ENCODE results near the gene ZNF827. TPM values are rescaled to one million over a fixed set of nuclear protein-coding genes. Genes with fewer than 3 reads are reported as not detected.

The ZNF827 gene
- total and polyA plus RNA-seq, 4 experiments from 2014 or later: 1.4 to 27.3 (median 14.0) TPM

DNA sequence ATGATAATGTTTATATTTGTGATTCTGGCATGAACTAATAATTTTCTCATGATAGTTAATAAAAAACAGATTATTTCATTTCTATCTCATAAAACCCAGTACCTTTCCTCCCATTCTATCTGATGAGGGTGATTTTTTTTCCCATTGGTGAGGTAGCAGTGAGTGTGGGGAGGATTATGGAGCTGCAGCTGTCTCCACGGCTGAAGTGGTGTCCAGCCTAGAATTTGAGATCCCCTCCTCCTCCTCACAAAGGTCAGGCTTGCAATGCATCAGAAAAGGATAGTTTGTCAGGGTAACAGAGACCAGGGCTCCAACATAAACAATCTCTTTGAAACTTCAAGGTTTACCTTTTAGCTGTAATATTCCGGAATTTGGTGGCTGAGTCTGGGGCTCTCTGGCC lies 197.8 kb downstream of the ZNF827 start:
- Histone ChIP-seq H3K27me3 (ENCODE audit: insufficient read depth, low read length) (no peaks in the 10 kb centered on the region), H3K36me3 (ENCODE audit: insufficient read depth, low read length) (no peaks in the 10 kb centered on the region), H3K9me3 (ENCODE audit: control insufficient read depth in 1 of 2, low read length in 2 of 2) (no peaks in the 10 kb centered on the region), H3K4me1 (ENCODE audit: insufficient read depth, low read length) (no peaks in the 10 kb centered on the region), H3K27ac (ENCODE audit: low read depth, low read length) (no peak overlapping the region), H3K4me3 (ENCODE audit: low read length in 2 of 2) (no peak overlapping the region)
- ChIA-PET CTCF (ENCODE audit: partially characterized antibody) (no interaction called here), POLR2A (ENCODE audit: partially characterized antibody) (no interaction called here)
- intact Hi-C loops (cut with micrococcal nuclease): no loop called here
- Mint-ChIP-seq H3K4me3 (no peak overlapping the region), H3K36me3 (no peaks in the 10 kb centered on the region), H3K27ac (no peak overlapping the region), H3K27me3 (peaks cover 3 to 7% of the 10 kb centered on the region in 2 donors), H3K4me1 (peaks cover 0 to under 1% (median 0%) of the 10 kb centered on the region in 4 donors), H3K9me3 (peaks cover 0 to 5% (median 0%) of the 10 kb centered on the region in 8 donors)
- DNase-seq: no peak

- Histone ChIP-seq H3K27me3 (ENCODE audit: insufficient read depth, low read length) (no peaks in the 10 kb centered on the region), H3K4me3 (ENCODE audit: low read length in 2 of 2) (no peak overlapping the region), H3K9me3 (ENCODE audit: control insufficient read depth in 1 of 2, low read length in 2 of 2) (no peaks in the 10 kb centered on the region), H3K27ac (ENCODE audit: low read depth, low read length) (no peak overlapping the region), H3K4me1 (ENCODE audit: insufficient read depth, low read length) (no peaks in the 10 kb centered on the region), H3K36me3 (ENCODE audit: insufficient read depth, low read length) (no peaks in the 10 kb centered on the region)
- H3K4me3 Mint-ChIP-seq: no peak overlapping the region
- DNase-seq: no peak
- no peak overlapping the region for H3K27ac Mint-ChIP-seq
- no peaks in the 10 kb centered on the region for H3K36me3 Mint-ChIP-seq
- intact Hi-C loops (cut with micrococcal nuclease): loop anchor here (10.0 kb wide), 2 partner anchors 435 to 565 kb away; partner anchors contain the start of gene LSM6
- ChIA-PET POLR2A (ENCODE audit: partially characterized antibody) (no interaction called here), CTCF (ENCODE audit: partially characterized antibody) (no interaction called here)
- H3K27me3 Mint-ChIP-seq: peaks cover 2 to 3% of the 10 kb centered on the region in 2 donors
- no peaks in the 10 kb centered on the region for H3K9me3 Mint-ChIP-seq
- H3K4me1 Mint-ChIP-seq: peaks cover 0 to 8% (median 0%) of the 10 kb centered on the region in 4 donors
These were observed 198.8 kb downstream of the ZNF827 start for GRCh38 chr4:145739845-145740244.

DNA sequence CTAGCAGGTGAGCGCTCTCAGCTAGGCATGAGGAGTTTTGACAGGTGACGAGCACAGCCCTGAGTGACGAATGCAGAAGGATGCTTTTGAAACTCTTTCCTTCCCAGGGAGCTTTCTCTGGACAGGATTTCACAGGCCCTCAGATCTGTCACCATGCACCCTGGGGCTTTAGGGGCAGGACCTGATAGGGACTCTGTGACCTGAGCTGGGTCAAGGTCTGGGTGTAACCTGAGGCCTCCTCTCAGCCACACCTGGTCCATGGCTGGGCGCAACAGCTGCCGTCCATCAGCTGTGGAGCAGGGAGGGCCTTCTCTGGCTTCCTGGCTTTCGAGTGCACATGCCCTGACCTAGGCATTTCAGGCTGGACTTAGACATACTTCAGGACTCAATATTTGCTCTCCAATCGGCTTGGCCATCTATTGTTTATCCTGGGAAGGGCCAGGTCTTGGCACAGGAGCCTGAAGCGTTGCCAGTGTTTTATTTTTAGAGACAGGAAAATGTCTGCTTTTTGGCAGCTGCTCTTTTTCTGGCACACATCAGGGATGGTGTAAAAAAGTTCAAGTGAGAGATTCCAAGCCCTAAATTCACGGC lies 202.3 kb downstream of the ZNF827 start:
- peaks cover 4 to 31% (median 10%) of the 10 kb centered on the region in 4 donors for H3K4me1 Mint-ChIP-seq
- H3K9me3 ChIP-seq (ENCODE audit: control insufficient read depth in 1 of 2, low read length in 2 of 2): no peaks in the 10 kb centered on the region
- H3K4me3 Mint-ChIP-seq: no peak overlapping the region
- H3K27ac Mint-ChIP-seq: no peak overlapping the region
- H3K27me3 Mint-ChIP-seq: no peaks in the 10 kb centered on the region
- peaks cover 5% of the 10 kb centered on the region for H3K4me1 ChIP-seq (ENCODE audit: insufficient read depth, low read length)
- H3K4me3 ChIP-seq (ENCODE audit: low read length in 2 of 2): no peak overlapping the region
- H3K27me3 ChIP-seq (ENCODE audit: insufficient read depth, low read length): no peaks in the 10 kb centered on the region
- no peaks in the 10 kb centered on the region for H3K36me3 Mint-ChIP-seq
- CTCF ChIA-PET (ENCODE audit: partially characterized antibody): no interaction called here
- no peaks in the 10 kb centered on the region for H3K36me3 ChIP-seq (ENCODE audit: insufficient read depth, low read length)
- no peak overlapping the region for H3K27ac ChIP-seq (ENCODE audit: low read depth, low read length)
- POLR2A ChIA-PET (ENCODE audit: partially characterized antibody): no interaction called here
- no peak for DNase-seq
- intact Hi-C loops (cut with micrococcal nuclease): loop anchor here (10.0 kb wide), 2 partner anchors 438 to 562 kb away; partner anchors contain the start of gene LSM6
- no peaks in the 10 kb centered on the region for H3K9me3 Mint-ChIP-seq

DNA sequence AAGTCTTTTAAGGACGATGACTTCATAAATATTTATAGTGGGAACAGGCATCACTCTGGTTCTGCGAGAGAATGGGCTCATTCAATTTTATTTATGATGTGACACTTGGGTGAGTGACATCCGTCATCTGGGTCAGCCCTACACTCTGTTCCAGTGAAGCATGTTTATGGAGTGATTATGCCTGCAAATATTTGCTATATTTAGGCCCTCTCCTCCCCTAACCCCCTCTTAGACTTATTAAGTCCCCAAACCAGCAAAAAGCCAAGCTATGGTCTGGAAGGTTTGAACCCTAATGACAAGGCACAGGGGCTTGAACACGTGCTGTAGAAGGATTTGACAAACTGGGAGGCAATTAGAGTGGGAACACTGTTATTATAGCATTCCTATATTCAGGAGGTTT lies 202.8 kb downstream of the ZNF827 start:
- Mint-ChIP-seq H3K27me3 (peaks cover 2 to 4% of the 10 kb centered on the region in 2 donors), H3K9me3 (no peaks in the 10 kb centered on the region), H3K4me3 (no peak overlapping the region), H3K27ac (peak overlapping the region in 1 of 7 donors; percentile 71), H3K4me1 (peaks cover 4 to 31% (median 10%) of the 10 kb centered on the region in 4 donors), H3K36me3 (no peaks in the 10 kb centered on the region)
- Histone ChIP-seq H3K36me3 (ENCODE audit: insufficient read depth, low read length) (no peaks in the 10 kb centered on the region), H3K27me3 (ENCODE audit: insufficient read depth, low read length) (no peaks in the 10 kb centered on the region), H3K9me3 (ENCODE audit: control insufficient read depth in 1 of 2, low read length in 2 of 2) (no peaks in the 10 kb centered on the region), H3K27ac (ENCODE audit: low read depth, low read length) (no peak overlapping the region), H3K4me1 (ENCODE audit: insufficient read depth, low read length) (peaks cover 5% of the 10 kb centered on the region), H3K4me3 (ENCODE audit: low read length in 2 of 2) (no peak overlapping the region)
- CTCF ChIA-PET (ENCODE audit: partially characterized antibody): no interaction called here
- intact Hi-C loops (cut with micrococcal nuclease): loop anchor here (10.0 kb wide), 2 partner anchors 439 to 561 kb away; partner anchors contain the start of gene LSM6
- POLR2A ChIA-PET (ENCODE audit: partially characterized antibody): no interaction called here
- DNase-seq: no peak

DNA sequence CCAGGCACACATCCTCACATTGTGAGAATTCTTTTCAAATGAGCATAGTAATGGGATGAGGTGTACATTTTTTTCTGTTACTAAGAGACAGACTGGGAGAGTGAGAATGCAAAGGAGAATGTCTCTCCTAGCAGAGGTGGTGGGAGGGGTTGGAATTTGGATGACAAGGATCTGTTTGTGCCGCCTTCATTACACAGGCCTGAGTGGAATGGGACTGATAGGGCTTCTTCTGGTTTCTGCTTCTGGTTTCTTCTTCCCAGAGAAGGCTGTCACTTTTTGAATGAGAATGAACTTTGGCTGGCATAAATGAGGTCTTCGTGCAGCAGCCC lies 203.3 kb downstream of the ZNF827 start:
- Mint-ChIP-seq H3K9me3 (no peaks in the 10 kb centered on the region), H3K36me3 (no peaks in the 10 kb centered on the region), H3K4me3 (no peak overlapping the region), H3K27me3 (peaks cover 2 to 7% of the 10 kb centered on the region in 2 donors), H3K4me1 (peaks cover 4 to 31% (median 10%) of the 10 kb centered on the region in 4 donors), H3K27ac (peak overlapping the region in 4 of 7 donors; percentile 8 to 43 (median 12))
- H3K4me3 ChIP-seq (ENCODE audit: low read length in 2 of 2): no peak overlapping the region
- H3K9me3 ChIP-seq (ENCODE audit: control insufficient read depth in 1 of 2, low read length in 2 of 2): no peaks in the 10 kb centered on the region
- ChIA-PET CTCF (ENCODE audit: partially characterized antibody) (no interaction called here), POLR2A (ENCODE audit: partially characterized antibody) (no interaction called here)
- DNase-seq: no peak
- peaks cover 5% of the 10 kb centered on the region for H3K4me1 ChIP-seq (ENCODE audit: insufficient read depth, low read length)
- H3K27ac ChIP-seq (ENCODE audit: low read depth, low read length): no peak overlapping the region
- H3K27me3 ChIP-seq (ENCODE audit: insufficient read depth, low read length): no peaks in the 10 kb centered on the region
- intact Hi-C loops (cut with micrococcal nuclease): loop anchor here (10.0 kb wide), 2 partner anchors 439 to 561 kb away; partner anchors contain the start of gene LSM6
- no peaks in the 10 kb centered on the region for H3K36me3 ChIP-seq (ENCODE audit: insufficient read depth, low read length)

GRCh38 chr4:145734576-145735346 lies 203.9 kb downstream of the ZNF827 start:
- H3K27ac Mint-ChIP-seq: peak overlapping the region in 3 of 7 donors; percentile 22 to 76 (median 43)
- peaks cover 5 to 7% of the 10 kb centered on the region in 2 donors for H3K27me3 Mint-ChIP-seq
- no peaks in the 10 kb centered on the region for H3K9me3 ChIP-seq (ENCODE audit: control insufficient read depth in 1 of 2, low read length in 2 of 2)
- H3K36me3 ChIP-seq (ENCODE audit: insufficient read depth, low read length): no peaks in the 10 kb centered on the region
- no peak overlapping the region for H3K4me3 ChIP-seq (ENCODE audit: low read length in 2 of 2)
- no peak for DNase-seq
- CTCF ChIA-PET (ENCODE audit: partially characterized antibody): no interaction called here
- H3K36me3 Mint-ChIP-seq: no peaks in the 10 kb centered on the region
- H3K27ac ChIP-seq (ENCODE audit: low read depth, low read length): no peak overlapping the region
- peak overlapping the region in 5 of 8 donors; percentile 17 to 79 (median 47) for H3K4me3 Mint-ChIP-seq
- H3K27me3 ChIP-seq (ENCODE audit: insufficient read depth, low read length): no peaks in the 10 kb centered on the region
- H3K9me3 Mint-ChIP-seq: no peaks in the 10 kb centered on the region
- intact Hi-C loops (cut with micrococcal nuclease): loop anchor here (5.0 to 10.0 kb wide), 3 partner anchors 203 to 560 kb away; partner anchors contain the start of genes LSM6 and ZNF827
- peaks cover 4 to 31% (median 10%) of the 10 kb centered on the region in 4 donors for H3K4me1 Mint-ChIP-seq
- POLR2A ChIA-PET (ENCODE audit: partially characterized antibody): no interaction called here
- H3K4me1 ChIP-seq (ENCODE audit: insufficient read depth, low read length): peaks cover 5% of the 10 kb centered on the region

DNA sequence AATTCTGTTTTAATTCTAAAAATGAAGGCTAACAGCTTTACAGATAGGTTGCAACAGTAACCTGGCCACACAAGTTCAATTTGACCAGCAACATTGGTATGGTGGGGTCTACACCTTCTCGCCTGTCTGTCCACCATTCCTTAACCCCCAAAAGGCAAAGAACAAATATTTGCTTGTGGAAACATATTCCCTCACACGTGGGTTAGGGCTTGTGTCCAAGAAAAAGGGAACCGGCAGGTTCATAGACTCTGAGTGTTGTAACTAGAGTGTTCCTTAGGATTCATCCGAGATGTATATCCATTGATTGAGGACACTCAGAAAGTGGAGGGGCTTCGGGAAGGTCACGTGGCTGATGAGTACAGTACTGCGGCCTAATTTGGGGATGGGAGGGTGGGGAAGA lies 204.6 kb downstream of the ZNF827 start:
- Histone ChIP-seq H3K9me3 (ENCODE audit: control insufficient read depth in 1 of 2, low read length in 2 of 2) (no peaks in the 10 kb centered on the region), H3K27ac (ENCODE audit: low read depth, low read length) (no peak overlapping the region), H3K27me3 (ENCODE audit: insufficient read depth, low read length) (no peaks in the 10 kb centered on the region), H3K4me3 (ENCODE audit: low read length in 2 of 2) (no peak overlapping the region), H3K4me1 (ENCODE audit: insufficient read depth, low read length) (peaks cover 5% of the 10 kb centered on the region), H3K36me3 (ENCODE audit: insufficient read depth, low read length) (no peaks in the 10 kb centered on the region)
- Mint-ChIP-seq H3K27me3 (peaks cover 8 to 10% of the 10 kb centered on the region in 2 donors), H3K4me1 (peaks cover 4 to 31% (median 10%) of the 10 kb centered on the region in 4 donors), H3K9me3 (no peaks in the 10 kb centered on the region), H3K36me3 (no peaks in the 10 kb centered on the region), H3K4me3 (peak overlapping the region in 7 of 8 donors; percentile 24 to 82 (median 79)), H3K27ac (peak overlapping the region in 4 of 7 donors; percentile 0 to 78 (median 16))
- DNase-seq: no peak
- ChIA-PET CTCF (ENCODE audit: partially characterized antibody) (no interaction called here), POLR2A (ENCODE audit: partially characterized antibody) (no interaction called here)
- intact Hi-C loops (cut with micrococcal nuclease): loop anchor here (5.0 to 10.0 kb wide), 3 partner anchors 203 to 559 kb away; partner anchors contain the start of genes LSM6 and ZNF827

All from CD4-positive, alpha-beta memory T cell (primary cell).